SK-N-SH (cell line): ENCODE measurements around the gene LETM1. TPM values are rescaled to one million over a fixed set of nuclear protein-coding genes. Genes with fewer than 3 reads are reported as not detected.

Experiments
- CTCF ChIA-PET: fragments of 300-600, 350-600 bp; formaldehyde crosslinking; extraction: SDS; loops from one replicate; lab custom pipeline; 2021; lab: Yijun Ruan, JAX
- POLR2A ChIA-PET: fragments of 350-600 bp; sonication (Branson Sonifier 250); formaldehyde crosslinking; extraction: SDS; loops from one replicate; lab custom pipeline; 2020; ENCODE audit warnings: antibody characterized with exemption, inconsistent platforms; lab: Yijun Ruan, JAX
- DNase-seq: peaks from one replicate; pipeline ENCODE4 v3.0.0; 2012
- H2AFZ ChIP-seq: fragments of 200-600 bp; sonication (generic); 2 replicates; pipeline ENCODE4 v1.8.1; 2016; ENCODE audit warnings: antibody characterized with exemption, mild to moderate bottlenecking, low read depth
- H3F3A ChIP-seq: fragments of 200-600 bp; sonication (generic); replicated peaks from 2 replicates; pipeline ENCODE3; 2016; ENCODE audit warnings: antibody characterized with exemption, mild to moderate bottlenecking; ENCODE audit not compliant: insufficient read depth
- H3K27ac ChIP-seq, 2 experiments: fragments of 200-500 bp in 1 of 2; fragments of 200-600 bp in 1 of 2; sonication (Bioruptor generic) in 1 of 2; sonication (generic), shearing (Covaris generic) in 1 of 2; 2 replicates each; pipeline versions ENCODE4 v1.5.1 to v1.6.1; 2014 to 2016; ENCODE audit warnings: low read depth in 2 of 2, inconsistent platforms in 1 of 2, low read length in 1 of 2, mild to moderate bottlenecking in 1 of 2, mixed read lengths in 1 of 2
- H3K27me3 ChIP-seq: fragments of 200-600 bp; sonication (generic), shearing (Covaris generic); 2 replicates; pipeline ENCODE4 v1.6.1; 2016; ENCODE audit warnings: mixed run types; ENCODE audit not compliant: insufficient read depth
- H3K36me3 ChIP-seq, 2 experiments: fragments of 200-500 bp in 1 of 2; fragments of 200-600 bp in 1 of 2; sonication (Bioruptor generic) in 1 of 2; sonication (generic) in 1 of 2; replicated peaks in 1 of 2; 2 replicates each; pipeline versions ENCODE3 to v1.5.1; 2014 to 2016; ENCODE audit warnings: low read length in 1 of 2, mild to moderate bottlenecking in 1 of 2; ENCODE audit not compliant: insufficient read depth in 2 of 2, control insufficient read depth in 1 of 2
- H3K4me1 ChIP-seq, 2 experiments: fragments of 200-500 bp in 1 of 2; fragments of 200-600 bp in 1 of 2; sonication (Bioruptor generic) in 1 of 2; sonication (generic), shearing (Covaris generic) in 1 of 2; 2 replicates each; pipeline versions ENCODE4 v1.5.1 to v1.6.1; 2014 to 2016; ENCODE audit warnings: low read depth in 1 of 2, low read length in 1 of 2, mixed run types in 1 of 2; ENCODE audit not compliant: insufficient read depth in 2 of 2, control insufficient read depth in 1 of 2
- H3K4me2 ChIP-seq: fragments of 200-600 bp; sonication (generic), shearing (Covaris generic); 2 replicates; pipeline ENCODE4 v1.6.1; 2017; ENCODE audit warnings: mixed run types
- H3K4me3 ChIP-seq, 2 experiments: fragments of 200-500 bp in 1 of 2; fragments of 200-600 bp in 1 of 2; sonication (Bioruptor generic) in 1 of 2; sonication (generic), shearing (Covaris generic) in 1 of 2; 2 replicates each; pipeline versions ENCODE4 v1.5.1 to v1.8.1; 2014 to 2016; ENCODE audit warnings: low read depth in 2 of 2, inconsistent platforms in 1 of 2, low read length in 1 of 2, mild to moderate bottlenecking in 1 of 2, mixed read lengths in 1 of 2, moderate library complexity in 1 of 2
- H3K79me2 ChIP-seq: fragments of 200-600 bp; sonication (generic); 2 replicates; pipeline ENCODE4 v1.8.1; 2017; ENCODE audit warnings: mild to moderate bottlenecking; ENCODE audit not compliant: insufficient read depth
- H3K9ac ChIP-seq: fragments of 200-600 bp; sonication (generic); 2 replicates; pipeline ENCODE4 v1.6.1; 2017; ENCODE audit warnings: mixed run types
- H3K9me2 ChIP-seq: fragments of 200-600 bp; sonication (generic); 2 replicates; pipeline ENCODE4 v1.6.1; 2017; ENCODE audit warnings: mixed run types
- H3K9me3 ChIP-seq: fragments of 200-600 bp; sonication (generic); 2 replicates; pipeline ENCODE4 v1.6.1; 2017; ENCODE audit warnings: mixed run types, mild to moderate bottlenecking, moderate library complexity
- H4K20me1 ChIP-seq: fragments of 200-600 bp; sonication (generic); 2 replicates; pipeline ENCODE4 v1.6.1; 2017; ENCODE audit warnings: mild to moderate bottlenecking, mixed run types; ENCODE audit not compliant: insufficient read depth
- MXI1 ChIP-seq: IDR thresholded peaks from 2 replicates; pipeline ENCODE4 v1.6.1; 2012; ENCODE audit warnings: mild to moderate bottlenecking, low read depth, low read length, improper control_type of control experiment
- RAD21 ChIP-seq: IDR thresholded peaks from 2 replicates; pipeline ENCODE4 v1.6.1; 2012; ENCODE audit warnings: mild to moderate bottlenecking, low read length
- SMC3 ChIP-seq: IDR thresholded peaks from 2 replicates; pipeline ENCODE4 v1.6.1; 2012; ENCODE audit warnings: low read depth, low read length, improper control_type of control experiment
- TCF12 ChIP-seq: IDR thresholded peaks from 2 replicates; pipeline ENCODE4 v1.4.0; 2012
- TEAD4 ChIP-seq: IDR thresholded peaks from 2 replicates; pipeline ENCODE4 v1.4.0; 2012; ENCODE audit warnings: mild to moderate bottlenecking, borderline replicate concordance; ENCODE audit not compliant: insufficient read depth
- WGBS: methylation state at CpG from one replicate; pipeline ENCODE4 v1.1.6; 2017; ENCODE audit warnings: low lambda C conversion rate; 5-methylcytosine and 5-hydroxymethylcytosine counted together
- polyA plus RNA-seq, 3 experiments: library from polyadenylated mRNA; depleted of rRNA; stranded (reverse); fragments of >200 nt; gene quantifications; 2 replicates each; pipeline ENCODE4 v1.2.3, GENCODE V29; 2012
- TF ChIP-seq, protein P1 (sequence below): IDR thresholded peaks from 2 replicates; pipeline ENCODE4 v1.6.1; 2012; ENCODE audit warnings: mild to moderate bottlenecking, low read depth, low read length, moderate library complexity
- TF ChIP-seq, protein P2 (sequence below): fragments of 200-600 bp; sonication (generic); IDR thresholded peaks from 2 replicates; pipeline ENCODE4 v1.6.1; 2017; ENCODE audit warnings: antibody characterized with exemption, mild to moderate bottlenecking, moderate library complexity

LETM1 gene
- polyA plus RNA-seq, 1 of the 3 experiments (the other 2 are of a cell fraction), result 25.8 TPM

DNA sequence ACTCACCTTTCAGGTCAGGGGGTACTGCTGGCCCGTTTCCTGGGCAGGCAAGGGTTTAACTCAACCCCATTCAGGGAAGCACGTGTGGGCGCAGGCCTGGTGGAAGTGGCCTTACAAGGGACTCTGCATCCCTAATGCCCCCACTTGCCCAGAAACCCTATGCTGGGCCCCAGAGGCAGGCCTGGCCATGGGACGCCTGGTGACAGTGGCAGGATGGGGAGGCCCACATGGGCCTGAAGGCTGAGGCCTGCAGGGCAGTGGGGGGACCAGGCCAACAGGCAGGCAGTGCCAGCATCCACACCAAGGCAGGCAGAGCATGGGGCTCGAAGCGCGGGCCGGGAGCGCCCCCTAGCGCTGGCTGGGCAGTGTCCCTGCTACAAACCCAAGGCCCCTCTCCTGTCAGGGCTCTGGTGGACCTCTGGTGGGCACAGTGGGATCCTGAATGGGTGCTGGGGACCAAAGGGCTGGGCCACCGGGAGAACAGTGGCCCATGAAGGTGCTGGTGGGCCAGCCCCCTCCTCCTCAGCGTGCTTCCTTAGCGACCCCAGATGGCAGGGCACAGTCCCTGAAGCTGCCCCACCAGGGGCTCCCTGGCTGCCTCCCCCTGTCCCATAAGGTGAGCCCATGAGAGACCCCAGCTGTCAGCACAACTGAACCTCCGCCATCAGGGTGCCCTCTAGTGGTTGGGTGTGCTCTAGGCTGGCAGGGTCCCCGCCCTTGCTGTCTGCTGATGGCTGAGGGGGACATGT is 46.0 kb downstream of the LETM1 start:
- Histone ChIP-seq H3K9me3 (no peaks in the 10 kb centered on the region), H4K20me1 (no peaks in the 10 kb centered on the region), H3K79me2 (no peaks in the 10 kb centered on the region), H3K4me2 (no peak overlapping the region), H3K4me1 (peaks cover 0 to 3% of the 10 kb centered on the region in 2 experiments; a peak in 1 of 4 replicates), H3K9ac (no peak overlapping the region), H3K27me3 (no peaks in the 10 kb centered on the region), H3K27ac (no peak overlapping the region), H3K36me3 (peaks cover 0 to 16% of the 10 kb centered on the region in 2 experiments), H3F3A (peaks cover 3% of the 10 kb centered on the region), H2AFZ (no peak overlapping the region), H3K4me3 (peak overlapping the region in 1 of 2 experiments; percentile 42; a peak in 1 of 4 replicates), H3K9me2 (no peaks in the 10 kb centered on the region)
- 48% methylated on average over 6 of the region's 15 CpGs for WGBS
- DNase-seq, result peak; percentile 96
- ChIA-PET POLR2A (no interaction called here), CTCF (interaction anchor here (0.6 to 11.2 kb wide), 41 partner anchors 10 to 878 kb away, joined by 3 to 166 read pairs (median 5); partner anchors contain the start of genes FGFR3, GAK and TMEM175)
- TF ChIP-seq MXI1 (peak; percentile 29; the same call in 1 of the 2 replicates), SMC3 (peak; percentile 88), RAD21 (peak; percentile 92), TCF12 (no peak), TEAD4 (no peak)
- TF ChIP-seq, protein P1, sequence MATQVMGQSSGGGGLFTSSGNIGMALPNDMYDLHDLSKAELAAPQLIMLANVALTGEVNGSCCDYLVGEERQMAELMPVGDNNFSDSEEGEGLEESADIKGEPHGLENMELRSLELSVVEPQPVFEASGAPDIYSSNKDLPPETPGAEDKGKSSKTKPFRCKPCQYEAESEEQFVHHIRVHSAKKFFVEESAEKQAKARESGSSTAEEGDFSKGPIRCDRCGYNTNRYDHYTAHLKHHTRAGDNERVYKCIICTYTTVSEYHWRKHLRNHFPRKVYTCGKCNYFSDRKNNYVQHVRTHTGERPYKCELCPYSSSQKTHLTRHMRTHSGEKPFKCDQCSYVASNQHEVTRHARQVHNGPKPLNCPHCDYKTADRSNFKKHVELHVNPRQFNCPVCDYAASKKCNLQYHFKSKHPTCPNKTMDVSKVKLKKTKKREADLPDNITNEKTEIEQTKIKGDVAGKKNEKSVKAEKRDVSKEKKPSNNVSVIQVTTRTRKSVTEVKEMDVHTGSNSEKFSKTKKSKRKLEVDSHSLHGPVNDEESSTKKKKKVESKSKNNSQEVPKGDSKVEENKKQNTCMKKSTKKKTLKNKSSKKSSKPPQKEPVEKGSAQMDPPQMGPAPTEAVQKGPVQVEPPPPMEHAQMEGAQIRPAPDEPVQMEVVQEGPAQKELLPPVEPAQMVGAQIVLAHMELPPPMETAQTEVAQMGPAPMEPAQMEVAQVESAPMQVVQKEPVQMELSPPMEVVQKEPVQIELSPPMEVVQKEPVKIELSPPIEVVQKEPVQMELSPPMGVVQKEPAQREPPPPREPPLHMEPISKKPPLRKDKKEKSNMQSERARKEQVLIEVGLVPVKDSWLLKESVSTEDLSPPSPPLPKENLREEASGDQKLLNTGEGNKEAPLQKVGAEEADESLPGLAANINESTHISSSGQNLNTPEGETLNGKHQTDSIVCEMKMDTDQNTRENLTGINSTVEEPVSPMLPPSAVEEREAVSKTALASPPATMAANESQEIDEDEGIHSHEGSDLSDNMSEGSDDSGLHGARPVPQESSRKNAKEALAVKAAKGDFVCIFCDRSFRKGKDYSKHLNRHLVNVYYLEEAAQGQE, result no peak
- TF ChIP-seq, protein P2, sequence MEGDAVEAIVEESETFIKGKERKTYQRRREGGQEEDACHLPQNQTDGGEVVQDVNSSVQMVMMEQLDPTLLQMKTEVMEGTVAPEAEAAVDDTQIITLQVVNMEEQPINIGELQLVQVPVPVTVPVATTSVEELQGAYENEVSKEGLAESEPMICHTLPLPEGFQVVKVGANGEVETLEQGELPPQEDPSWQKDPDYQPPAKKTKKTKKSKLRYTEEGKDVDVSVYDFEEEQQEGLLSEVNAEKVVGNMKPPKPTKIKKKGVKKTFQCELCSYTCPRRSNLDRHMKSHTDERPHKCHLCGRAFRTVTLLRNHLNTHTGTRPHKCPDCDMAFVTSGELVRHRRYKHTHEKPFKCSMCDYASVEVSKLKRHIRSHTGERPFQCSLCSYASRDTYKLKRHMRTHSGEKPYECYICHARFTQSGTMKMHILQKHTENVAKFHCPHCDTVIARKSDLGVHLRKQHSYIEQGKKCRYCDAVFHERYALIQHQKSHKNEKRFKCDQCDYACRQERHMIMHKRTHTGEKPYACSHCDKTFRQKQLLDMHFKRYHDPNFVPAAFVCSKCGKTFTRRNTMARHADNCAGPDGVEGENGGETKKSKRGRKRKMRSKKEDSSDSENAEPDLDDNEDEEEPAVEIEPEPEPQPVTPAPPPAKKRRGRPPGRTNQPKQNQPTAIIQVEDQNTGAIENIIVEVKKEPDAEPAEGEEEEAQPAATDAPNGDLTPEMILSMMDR, result peak; percentile 93
